ENCODE results near the gene MARCHF2.

DNA sequence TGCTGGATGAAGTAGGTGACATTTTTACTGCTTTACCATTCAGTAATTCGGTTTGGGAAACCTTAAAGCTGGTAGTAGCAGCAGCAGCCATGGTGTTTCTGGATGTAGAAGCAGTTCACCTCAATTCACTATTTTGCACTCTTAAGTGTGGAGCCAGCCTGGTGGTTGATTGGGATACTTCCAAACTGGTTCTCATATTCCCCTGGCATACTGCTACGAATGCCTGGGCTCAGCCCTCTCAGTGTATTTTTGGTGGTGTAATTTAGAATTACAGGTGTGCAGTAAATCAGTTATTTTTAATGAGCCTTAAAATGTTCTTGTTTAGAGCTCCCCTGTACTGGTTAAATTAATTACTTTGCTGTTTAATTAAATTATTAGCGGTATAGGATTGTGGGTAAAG, 44.1 kb downstream of the MARCHF2 start:
- no peak for TF ChIP-seq CTCF (IDR thresholded peaks at IDR 0.05)
- TF ChIP-seq POLR2A (IDR thresholded peaks at IDR 0.05), result no peak

All from lower leg skin (tissue), 3 donors.